Neural cell (in vitro differentiated cells): ENCODE data around the gene ASB10. TPM values are rescaled to one million over a fixed set of nuclear protein-coding genes. Genes with fewer than 3 reads are reported as not detected.

Source experiments
- H2AFZ ChIP-seq: fragments of 200-600, 300-800 bp; sonication (generic), shearing (Covaris generic); 2 replicates; pipeline ENCODE4 v1.6.0; 2014; ENCODE audit warnings: low read depth, mild to moderate bottlenecking, antibody characterized with exemption, low read length, moderate library complexity
- H3F3A ChIP-seq: fragments of 200-600 bp; shearing (Covaris generic); 2 replicates; pipeline ENCODE4 v1.6.1; 2016; ENCODE audit warnings: mild to moderate bottlenecking, moderate library complexity, mixed read lengths, antibody characterized with exemption, low read length; ENCODE audit not compliant: insufficient read depth, poor library complexity, severe bottlenecking
- H3K27ac ChIP-seq: fragments of 200-600, 300-800 bp; sonication (generic), shearing (Covaris generic); 2 replicates; pipeline ENCODE4 v1.5.1; 2014; ENCODE audit warnings: mild to moderate bottlenecking, low read length, moderate library complexity
- H3K27me3 ChIP-seq: fragments of 300-800, 200-600 bp; sonication (generic), shearing (Covaris generic); 2 replicates; pipeline ENCODE4 v1.6.0; 2014; ENCODE audit warnings: mild to moderate bottlenecking, low read depth, low read length, moderate library complexity; ENCODE audit not compliant: insufficient read depth
- H3K36me3 ChIP-seq: fragments of 300-800, 200-600 bp; sonication (generic), shearing (Covaris generic); 2 replicates; pipeline ENCODE4 v1.5.1; 2014; ENCODE audit warnings: mild to moderate bottlenecking, antibody characterized with exemption, low read length, moderate library complexity; ENCODE audit not compliant: insufficient read depth
- H3K4me2 ChIP-seq: fragments of 300-800, 200-600 bp; sonication (generic), shearing (Covaris generic); 2 replicates; pipeline ENCODE4 v1.6.0; 2014; ENCODE audit warnings: mild to moderate bottlenecking, low read length
- H3K4me3 ChIP-seq: fragments of 300-800, 200-600 bp; sonication (generic), shearing (Covaris generic); 2 replicates; pipeline ENCODE4 v1.5.1; 2014; ENCODE audit warnings: mild to moderate bottlenecking, low read length, moderate library complexity
- H3K79me2 ChIP-seq: fragments of 200-600 bp; shearing (Covaris generic); replicated peaks from 2 replicates; pipeline ENCODE4 v1.6.0; 2014; ENCODE audit warnings: mild to moderate bottlenecking, low read length, moderate library complexity; ENCODE audit not compliant: insufficient read depth
- H3K9ac ChIP-seq: fragments of 300-800, 200-600 bp; sonication (generic), shearing (Covaris generic); 2 replicates; pipeline ENCODE4 v1.6.1; 2016; ENCODE audit warnings: mild to moderate bottlenecking, low read length, mixed read lengths
- H3K9me2 ChIP-seq: fragments of 200-600 bp; shearing (Covaris generic); 2 replicates; pipeline ENCODE4 v1.6.1; 2016; ENCODE audit warnings: mild to moderate bottlenecking, low read length, mixed read lengths; ENCODE audit not compliant: insufficient read depth
- H3K9me3 ChIP-seq: fragments of 200-600, 300-800 bp; sonication (generic), shearing (Covaris generic); 2 replicates; pipeline ENCODE4 v1.6.1; 2016; ENCODE audit warnings: mild to moderate bottlenecking, mixed run types, low read length, moderate library complexity, mixed read lengths
- H4K20me1 ChIP-seq: fragments of 200-600 bp; shearing (Covaris generic); 2 replicates; pipeline ENCODE4 v1.6.1; 2016; ENCODE audit warnings: mild to moderate bottlenecking, mixed run types; ENCODE audit not compliant: insufficient read depth
- EP300 ChIP-seq: fragments of 450-650 bp; conservative IDR thresholded peaks from 2 replicates; pipeline ENCODE4 v1.6.1; 2014; ENCODE audit warnings: antibody characterized with exemption, mild to moderate bottlenecking, moderate library complexity; ENCODE audit not compliant: poor library complexity, severe bottlenecking
- EZH2 ChIP-seq: fragments of 200-600, 300-800 bp; shearing (Covaris generic), sonication (generic); IDR thresholded peaks from 2 replicates; pipeline ENCODE4 v1.6.1; 2014; ENCODE audit warnings: antibody characterized with exemption, low read length, borderline replicate concordance, mild to moderate bottlenecking; ENCODE audit not compliant: insufficient read depth, poor library complexity, severe bottlenecking
- MXI1 ChIP-seq: fragments of 450-650 bp; conservative IDR thresholded peaks from 2 replicates; pipeline ENCODE4 v1.6.1; 2014; ENCODE audit warnings: antibody characterized with exemption, mild to moderate bottlenecking; ENCODE audit not compliant: poor library complexity, severe bottlenecking
- POLR2AphosphoS5 ChIP-seq: IDR thresholded peaks from 2 replicates; pipeline ENCODE4 v1.6.1; 2012
- RAD21 ChIP-seq: fragments of 450-650 bp; conservative IDR thresholded peaks from 2 replicates; pipeline ENCODE4 v1.6.1; 2014; ENCODE audit warnings: antibody characterized with exemption, mild to moderate bottlenecking, moderate library complexity
- SMC3 ChIP-seq: fragments of 450-650 bp; conservative IDR thresholded peaks from 2 replicates; pipeline ENCODE4 v1.6.1; 2014; ENCODE audit warnings: antibody characterized with exemption, mild to moderate bottlenecking, moderate library complexity; ENCODE audit not compliant: poor library complexity
- TAF1 ChIP-seq: IDR thresholded peaks from 2 replicates; pipeline ENCODE4 v1.6.1; 2012; ENCODE audit warnings: low read depth
- polyA plus RNA-seq: library from polyadenylated mRNA; depleted of rRNA; stranded (reverse); fragments of >200 nt; gene quantifications from 2 replicates; pipeline ENCODE4 v1.2.3, GENCODE V29; 2014
- TF ChIP-seq, protein P1 (sequence below): fragments of 450-650 bp; IDR thresholded peaks from 2 replicates; pipeline ENCODE4 v1.5.1; 2014; ENCODE audit warnings: antibody characterized with exemption, mild to moderate bottlenecking, moderate library complexity; ENCODE audit not compliant: poor library complexity, severe bottlenecking
- TF ChIP-seq, protein P2 (sequence below): IDR thresholded peaks from 2 replicates; pipeline ENCODE4 v1.6.1; 2012; ENCODE audit warnings: borderline replicate concordance

ASB10 gene
- polyA plus RNA-seq, 1 donor from 2014 or later: not detected

DNA sequence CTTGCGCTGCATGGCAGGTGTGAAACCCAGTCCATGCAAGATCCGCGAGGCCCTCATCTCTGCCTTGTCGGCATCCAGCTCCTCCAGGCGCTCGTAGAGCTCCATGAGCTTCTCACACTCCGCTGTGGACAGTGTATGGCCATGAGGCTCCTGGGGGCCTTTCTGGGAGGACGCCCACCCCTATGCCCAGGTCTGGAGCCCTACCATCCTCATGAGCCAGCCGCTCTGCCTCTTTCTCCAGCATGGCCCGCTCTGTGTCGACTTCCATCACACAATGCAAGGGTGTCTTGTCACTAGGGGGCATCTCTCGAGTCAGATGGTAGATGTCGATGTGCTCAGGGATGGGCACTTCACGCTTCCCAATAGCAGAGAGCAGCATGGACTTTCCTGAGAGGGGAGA lies 36.7 kb upstream of the ASB10 start:
- Histone ChIP-seq H2AFZ (no peak overlapping the region), H4K20me1 (no peaks in the 10 kb centered on the region), H3K27me3 (no peaks in the 10 kb centered on the region), H3K9me2 (no peaks in the 10 kb centered on the region), H3K9me3 (no peaks in the 10 kb centered on the region), H3K9ac (no peak overlapping the region), H3K4me2 (no peak overlapping the region), H3K27ac (no peak overlapping the region), H3K36me3 (no peaks in the 10 kb centered on the region), H3F3A (peaks cover 3% of the 10 kb centered on the region), H3K79me2 (peaks cover 16% of the 10 kb centered on the region), H3K4me3 (no peak overlapping the region)
- no peak for TF ChIP-seq SMC3
- TF ChIP-seq EP300: no peak
- TF ChIP-seq POLR2AphosphoS5: no peak
- no peak for TF ChIP-seq TAF1
- TF ChIP-seq, protein P1, sequence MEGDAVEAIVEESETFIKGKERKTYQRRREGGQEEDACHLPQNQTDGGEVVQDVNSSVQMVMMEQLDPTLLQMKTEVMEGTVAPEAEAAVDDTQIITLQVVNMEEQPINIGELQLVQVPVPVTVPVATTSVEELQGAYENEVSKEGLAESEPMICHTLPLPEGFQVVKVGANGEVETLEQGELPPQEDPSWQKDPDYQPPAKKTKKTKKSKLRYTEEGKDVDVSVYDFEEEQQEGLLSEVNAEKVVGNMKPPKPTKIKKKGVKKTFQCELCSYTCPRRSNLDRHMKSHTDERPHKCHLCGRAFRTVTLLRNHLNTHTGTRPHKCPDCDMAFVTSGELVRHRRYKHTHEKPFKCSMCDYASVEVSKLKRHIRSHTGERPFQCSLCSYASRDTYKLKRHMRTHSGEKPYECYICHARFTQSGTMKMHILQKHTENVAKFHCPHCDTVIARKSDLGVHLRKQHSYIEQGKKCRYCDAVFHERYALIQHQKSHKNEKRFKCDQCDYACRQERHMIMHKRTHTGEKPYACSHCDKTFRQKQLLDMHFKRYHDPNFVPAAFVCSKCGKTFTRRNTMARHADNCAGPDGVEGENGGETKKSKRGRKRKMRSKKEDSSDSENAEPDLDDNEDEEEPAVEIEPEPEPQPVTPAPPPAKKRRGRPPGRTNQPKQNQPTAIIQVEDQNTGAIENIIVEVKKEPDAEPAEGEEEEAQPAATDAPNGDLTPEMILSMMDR: no peak
- TF ChIP-seq, protein P2, sequence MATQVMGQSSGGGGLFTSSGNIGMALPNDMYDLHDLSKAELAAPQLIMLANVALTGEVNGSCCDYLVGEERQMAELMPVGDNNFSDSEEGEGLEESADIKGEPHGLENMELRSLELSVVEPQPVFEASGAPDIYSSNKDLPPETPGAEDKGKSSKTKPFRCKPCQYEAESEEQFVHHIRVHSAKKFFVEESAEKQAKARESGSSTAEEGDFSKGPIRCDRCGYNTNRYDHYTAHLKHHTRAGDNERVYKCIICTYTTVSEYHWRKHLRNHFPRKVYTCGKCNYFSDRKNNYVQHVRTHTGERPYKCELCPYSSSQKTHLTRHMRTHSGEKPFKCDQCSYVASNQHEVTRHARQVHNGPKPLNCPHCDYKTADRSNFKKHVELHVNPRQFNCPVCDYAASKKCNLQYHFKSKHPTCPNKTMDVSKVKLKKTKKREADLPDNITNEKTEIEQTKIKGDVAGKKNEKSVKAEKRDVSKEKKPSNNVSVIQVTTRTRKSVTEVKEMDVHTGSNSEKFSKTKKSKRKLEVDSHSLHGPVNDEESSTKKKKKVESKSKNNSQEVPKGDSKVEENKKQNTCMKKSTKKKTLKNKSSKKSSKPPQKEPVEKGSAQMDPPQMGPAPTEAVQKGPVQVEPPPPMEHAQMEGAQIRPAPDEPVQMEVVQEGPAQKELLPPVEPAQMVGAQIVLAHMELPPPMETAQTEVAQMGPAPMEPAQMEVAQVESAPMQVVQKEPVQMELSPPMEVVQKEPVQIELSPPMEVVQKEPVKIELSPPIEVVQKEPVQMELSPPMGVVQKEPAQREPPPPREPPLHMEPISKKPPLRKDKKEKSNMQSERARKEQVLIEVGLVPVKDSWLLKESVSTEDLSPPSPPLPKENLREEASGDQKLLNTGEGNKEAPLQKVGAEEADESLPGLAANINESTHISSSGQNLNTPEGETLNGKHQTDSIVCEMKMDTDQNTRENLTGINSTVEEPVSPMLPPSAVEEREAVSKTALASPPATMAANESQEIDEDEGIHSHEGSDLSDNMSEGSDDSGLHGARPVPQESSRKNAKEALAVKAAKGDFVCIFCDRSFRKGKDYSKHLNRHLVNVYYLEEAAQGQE: no peak
- no peak for TF ChIP-seq EZH2
- no peak for TF ChIP-seq RAD21
- no peak for TF ChIP-seq MXI1

DNA sequence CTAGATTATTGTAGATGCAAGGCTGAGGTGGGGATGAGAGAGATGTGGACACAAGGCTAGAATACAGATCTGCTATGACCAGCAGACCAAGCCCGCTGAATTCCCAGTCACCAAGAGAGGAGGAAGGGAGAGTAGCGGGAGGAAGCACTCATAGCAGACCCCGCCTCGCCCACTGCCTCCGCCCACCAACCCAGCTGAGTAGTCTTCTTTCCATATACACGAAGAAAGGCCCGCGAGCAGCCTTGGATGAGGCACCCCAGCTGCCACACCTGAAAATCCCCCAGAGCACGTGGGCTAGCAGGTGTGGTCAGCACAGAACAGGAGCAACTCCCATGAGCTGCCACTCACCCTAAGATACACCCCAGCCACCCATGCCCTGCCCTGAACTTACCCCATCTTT lies 31.1 kb upstream of the ASB10 start:
- Histone ChIP-seq H3K9ac (no peak overlapping the region), H3F3A (no peaks in the 10 kb centered on the region), H3K4me3 (no peak overlapping the region), H3K79me2 (no peaks in the 10 kb centered on the region), H3K36me3 (no peaks in the 10 kb centered on the region), H3K27ac (no peak overlapping the region), H2AFZ (no peak overlapping the region), H3K9me3 (no peaks in the 10 kb centered on the region), H3K27me3 (no peaks in the 10 kb centered on the region), H3K9me2 (no peaks in the 10 kb centered on the region), H3K4me2 (no peak overlapping the region), H4K20me1 (no peaks in the 10 kb centered on the region)
- no peak for TF ChIP-seq POLR2AphosphoS5
- no peak for TF ChIP-seq MXI1
- TF ChIP-seq, protein P1: no peak
- no peak for TF ChIP-seq RAD21
- TF ChIP-seq, protein P2: no peak
- TF ChIP-seq EZH2: no peak
- TF ChIP-seq TAF1: no peak
- TF ChIP-seq EP300: no peak
- TF ChIP-seq SMC3: no peak
